GM18873 (cell line): ENCODE data around the gene S100A1.

Experiments used
- ATAC-seq: cut with Tn5 transposase; IDR thresholded peaks from one replicate; pipeline ENCODE4 v1.9.1; 2021; ENCODE audit warnings: mild to moderate bottlenecking, moderate library complexity, moderate number of reproducible peaks; ENCODE audit not compliant: unreplicated experiment, low FRiP score

The S100A1 gene

DNA sequence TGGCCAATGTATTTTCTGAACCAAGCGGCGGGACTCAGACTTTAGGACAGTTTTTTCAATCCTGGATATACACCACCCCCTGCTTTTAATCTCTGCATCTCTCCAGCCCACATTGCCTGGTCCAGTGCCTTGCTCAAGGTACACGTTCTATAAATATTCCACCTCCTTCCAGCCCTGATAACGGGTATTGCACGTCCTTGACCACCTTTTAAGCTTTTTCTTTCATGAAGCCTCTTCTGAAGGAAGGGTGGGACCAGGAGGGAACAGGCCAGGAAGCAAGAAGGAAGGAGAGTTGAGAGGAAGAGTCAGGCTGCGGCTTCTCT is 18.7 kb upstream of the S100A1 start:
- no peak for ATAC-seq

DNA sequence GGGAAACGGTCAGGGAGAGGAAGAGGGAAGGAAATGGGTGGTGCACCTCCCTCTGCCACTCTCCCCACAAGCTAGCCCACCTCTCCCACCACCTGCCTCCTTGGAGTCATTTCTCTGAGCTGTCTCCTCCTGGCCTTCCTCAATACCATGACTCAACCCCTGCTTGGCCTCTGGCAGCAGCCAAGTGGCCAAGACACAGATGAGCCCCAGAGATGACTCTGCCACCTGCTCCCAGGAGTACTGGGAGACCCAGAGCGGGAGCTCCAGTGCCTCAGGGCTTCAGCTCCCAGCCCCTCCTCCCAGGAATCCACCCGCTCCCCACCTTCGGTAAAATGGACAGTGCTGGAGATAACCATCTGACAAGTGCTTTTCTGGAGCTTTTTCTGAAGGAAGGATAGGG is 17.9 kb upstream of the S100A1 start:
- ATAC-seq: no peak

DNA sequence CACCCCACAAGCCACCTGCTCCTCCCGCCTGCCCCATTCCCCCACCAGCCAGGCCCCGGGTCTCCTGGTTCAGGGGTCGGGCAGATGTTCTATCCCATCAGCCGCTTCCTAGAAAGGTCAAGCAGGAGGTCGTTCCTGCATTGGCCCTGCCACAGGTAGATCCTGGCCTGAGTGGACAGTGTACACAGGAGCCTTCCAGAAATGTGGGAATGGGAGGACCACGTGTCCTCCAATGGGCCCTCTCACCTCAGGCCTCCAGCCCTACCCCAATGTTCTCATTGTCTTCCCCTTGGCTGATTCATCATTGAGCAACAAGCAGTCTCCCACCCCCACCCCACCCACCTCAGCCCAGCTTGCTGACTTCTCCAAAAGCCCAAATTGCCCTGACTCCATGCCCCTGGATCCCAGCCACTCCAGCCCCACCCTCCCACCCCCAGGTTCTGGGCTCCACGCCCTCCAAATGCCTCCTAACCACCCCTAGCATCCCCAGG is 17.4 kb upstream of the S100A1 start:
- ATAC-seq: no peak

GRCh38 chr1:153611356-153611755 is 16.9 kb upstream of the S100A1 start:
- no peak for ATAC-seq

DNA sequence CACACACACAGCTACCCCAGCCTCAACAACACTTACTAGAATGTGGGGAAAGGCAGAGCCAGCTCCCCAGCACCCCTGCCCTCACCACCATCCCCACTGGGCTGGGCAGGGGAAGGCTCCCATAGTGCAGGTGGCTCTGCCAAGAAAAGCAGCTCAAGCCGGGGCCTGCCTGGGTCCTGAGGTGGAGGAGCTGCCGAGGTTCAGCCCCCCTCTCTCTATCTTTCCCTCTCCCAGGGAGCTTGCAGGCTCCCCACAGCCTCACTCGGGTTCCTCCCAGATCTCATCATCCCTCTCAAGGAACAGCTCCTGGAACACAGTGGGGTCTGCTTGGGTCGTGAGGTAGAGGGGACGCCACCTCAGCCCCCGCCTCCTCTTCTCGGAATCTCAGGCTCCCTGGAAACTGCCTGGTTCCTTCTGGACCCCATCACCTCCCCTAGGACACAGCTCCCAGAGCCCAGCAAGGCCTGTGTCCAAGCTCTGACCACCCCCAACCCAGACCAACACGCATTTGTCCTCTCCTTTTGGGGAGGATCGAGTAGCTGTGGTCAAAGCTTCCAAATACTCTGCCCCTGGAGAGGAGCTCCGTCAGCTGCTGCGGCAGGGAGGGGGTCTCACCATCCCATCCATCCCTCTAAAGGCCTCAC is 16.0 kb upstream of the S100A1 start:
- no peak for ATAC-seq

GRCh38 chr1:153612755-153613331 is 15.4 kb upstream of the S100A1 start, which contains the start of gene S100A16:
Gene S100A16, minus strand, starts transcription at chr1:153613137. Its CDS starts 4,986 bp downstream, at chr1:153608151.
- ATAC-seq: no peak

- no peak for ATAC-seq
Measured at GRCh38 chr1:153613406-153613805, 14.8 kb upstream of the S100A1 start.

DNA sequence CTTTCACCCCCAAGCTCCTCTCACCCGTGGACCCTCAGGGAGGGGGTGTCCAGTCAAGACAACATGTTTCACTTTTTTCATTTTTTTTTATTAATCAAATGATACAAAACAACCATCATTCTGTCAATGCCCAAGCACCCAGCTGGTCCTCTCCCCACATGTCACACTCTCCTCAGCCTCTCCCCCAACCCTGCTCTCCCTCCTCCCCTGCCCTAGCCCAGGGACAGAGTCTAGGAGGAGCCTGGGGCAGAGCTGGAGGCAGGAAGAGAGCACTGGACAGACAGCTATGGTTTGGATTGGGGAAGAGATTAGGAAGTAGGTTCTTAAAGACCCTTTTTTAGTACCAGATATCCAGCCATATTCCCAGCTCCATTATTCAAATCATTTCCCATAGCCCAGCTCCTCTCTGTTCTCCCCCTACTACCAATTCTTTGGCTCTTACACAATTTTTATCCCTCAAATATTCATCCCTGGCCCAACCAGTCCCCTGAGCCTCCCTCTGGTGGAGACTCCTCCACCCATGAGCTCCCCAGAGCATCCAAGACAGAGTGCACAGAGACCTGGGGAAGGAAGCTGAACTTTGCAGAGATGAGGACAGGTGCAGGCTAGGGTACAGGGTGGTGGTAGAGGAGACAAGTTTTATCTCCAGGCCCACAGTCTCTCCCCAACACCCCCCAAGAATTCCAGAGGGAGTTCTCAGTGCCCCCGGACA is 13.9 kb upstream of the S100A1 start:
- ATAC-seq: no peak

GRCh38 chr1:153614906-153615305 is 13.3 kb upstream of the S100A1 start:
- ATAC-seq: no peak

DNA sequence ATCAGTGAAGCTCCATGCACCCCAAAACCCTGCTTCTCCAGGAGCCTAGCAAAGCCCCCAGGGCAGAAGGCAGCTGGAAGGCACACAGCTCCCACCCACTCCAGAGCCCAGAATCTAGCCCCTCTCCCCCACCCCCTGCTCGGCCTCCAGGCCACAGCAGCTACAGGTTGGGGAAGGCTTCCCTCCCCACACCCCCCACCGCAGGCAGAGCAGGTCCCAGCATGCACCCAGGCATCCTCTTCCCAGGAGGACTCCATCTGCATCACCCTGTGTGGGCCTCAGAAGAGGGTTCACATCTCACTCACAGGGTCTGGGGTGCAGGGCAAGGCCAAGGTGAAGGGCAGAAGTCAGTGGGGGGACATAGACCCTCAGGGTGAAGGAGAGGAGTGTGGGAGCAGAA is 12.8 kb upstream of the S100A1 start:
- ATAC-seq: no peak

- no peak for ATAC-seq
Measured at GRCh38 chr1:153616144-153616916, 11.9 kb upstream of the S100A1 start, which contains the start of gene S100A14. Gene S100A14, minus strand, starts transcription at chr1:153616325. Its CDS starts 467 bp downstream, at chr1:153615858.

GRCh38 chr1:153616917-153617311 is 11.3 kb upstream of the S100A1 start:
- ATAC-seq: no peak

DNA sequence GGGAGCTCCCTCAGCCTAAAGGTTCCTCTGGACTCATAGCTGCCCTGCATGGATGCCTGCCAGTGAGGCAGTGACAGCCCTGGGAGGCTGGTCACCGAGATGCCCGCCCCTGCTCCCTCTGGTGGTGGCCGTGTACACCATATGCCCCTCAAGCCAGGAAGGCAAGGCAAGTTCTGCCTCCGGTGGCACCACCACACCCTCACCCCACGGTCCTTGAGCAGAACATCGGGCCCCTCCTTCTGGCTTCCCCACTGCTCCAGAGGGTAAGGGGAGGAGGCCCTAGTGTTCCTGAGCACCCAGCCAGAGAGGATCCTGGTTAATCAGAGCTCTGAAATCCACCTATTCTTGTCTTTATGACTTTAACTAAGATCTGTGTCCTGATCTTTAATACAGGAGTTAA is 10.6 kb upstream of the S100A1 start:
- ATAC-seq: no peak

- ATAC-seq: no peak
Measured at GRCh38 chr1:153619171-153619570, 9.1 kb upstream of the S100A1 start.

GRCh38 chr1:153623101-153623500 is 5.1 kb upstream of the S100A1 start:
- ATAC-seq: no peak

DNA sequence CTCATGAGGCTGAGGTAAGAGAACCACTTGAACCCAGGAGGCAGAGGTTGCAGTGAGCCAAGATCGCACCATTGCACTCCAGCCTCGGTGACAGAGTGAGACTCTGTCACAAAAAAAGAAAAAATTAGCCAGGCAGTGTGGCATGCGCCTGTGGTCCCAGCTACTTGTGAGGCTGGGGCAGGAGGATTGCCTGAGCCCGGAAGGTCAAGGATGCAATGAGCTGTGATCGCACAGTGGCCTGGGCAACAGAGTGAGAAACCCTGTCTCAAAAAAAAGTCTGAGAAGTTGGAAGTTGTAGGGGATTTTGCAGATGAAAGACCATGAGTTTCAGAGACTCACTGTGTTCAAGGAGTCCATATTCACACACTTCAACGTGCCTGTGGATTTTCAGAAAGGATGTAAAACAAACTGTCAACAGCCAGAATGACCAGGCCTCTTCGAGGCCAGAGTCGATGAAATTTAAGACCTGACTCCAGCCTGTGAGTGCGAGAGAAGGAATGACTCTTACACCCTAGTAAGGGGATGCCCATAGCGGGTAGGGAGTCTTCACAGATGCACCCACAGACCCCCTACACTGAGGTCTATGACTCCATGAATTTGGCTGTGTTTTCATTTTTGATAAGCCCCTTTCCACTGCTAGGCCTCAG is 3.1 kb upstream of the S100A1 start:
- no peak for ATAC-seq

DNA sequence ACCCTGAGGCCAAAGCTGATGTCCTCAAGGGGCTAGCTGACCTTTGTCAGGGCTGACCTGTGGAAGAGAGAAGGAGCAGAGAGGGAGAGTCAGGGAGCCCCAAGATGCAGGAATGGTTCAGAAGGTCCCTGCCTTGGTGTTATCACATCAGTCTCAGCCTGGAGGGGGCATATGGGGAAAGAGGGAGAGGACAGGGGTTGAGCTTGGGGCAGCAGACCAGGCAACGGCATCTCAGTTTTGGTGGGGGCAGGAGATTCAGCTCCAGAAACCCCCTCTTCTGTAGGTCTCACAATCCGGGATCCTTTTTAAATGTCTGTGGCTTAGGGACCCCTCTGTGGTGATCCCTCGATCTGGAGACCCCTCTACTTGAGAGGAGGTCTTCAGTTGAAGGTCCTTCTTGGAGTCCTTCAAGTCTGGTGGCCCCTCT is 1.7 kb upstream of the S100A1 start:
- ATAC-seq: no peak

- no peak for ATAC-seq
Measured at GRCh38 chr1:153626904-153627714, 1.1 kb upstream of the S100A1 start, which contains the start of gene S100A13. Gene S100A13, minus strand, starts transcription at chr1:153627505. Its CDS starts 1,033 bp downstream, at chr1:153626472.

DNA sequence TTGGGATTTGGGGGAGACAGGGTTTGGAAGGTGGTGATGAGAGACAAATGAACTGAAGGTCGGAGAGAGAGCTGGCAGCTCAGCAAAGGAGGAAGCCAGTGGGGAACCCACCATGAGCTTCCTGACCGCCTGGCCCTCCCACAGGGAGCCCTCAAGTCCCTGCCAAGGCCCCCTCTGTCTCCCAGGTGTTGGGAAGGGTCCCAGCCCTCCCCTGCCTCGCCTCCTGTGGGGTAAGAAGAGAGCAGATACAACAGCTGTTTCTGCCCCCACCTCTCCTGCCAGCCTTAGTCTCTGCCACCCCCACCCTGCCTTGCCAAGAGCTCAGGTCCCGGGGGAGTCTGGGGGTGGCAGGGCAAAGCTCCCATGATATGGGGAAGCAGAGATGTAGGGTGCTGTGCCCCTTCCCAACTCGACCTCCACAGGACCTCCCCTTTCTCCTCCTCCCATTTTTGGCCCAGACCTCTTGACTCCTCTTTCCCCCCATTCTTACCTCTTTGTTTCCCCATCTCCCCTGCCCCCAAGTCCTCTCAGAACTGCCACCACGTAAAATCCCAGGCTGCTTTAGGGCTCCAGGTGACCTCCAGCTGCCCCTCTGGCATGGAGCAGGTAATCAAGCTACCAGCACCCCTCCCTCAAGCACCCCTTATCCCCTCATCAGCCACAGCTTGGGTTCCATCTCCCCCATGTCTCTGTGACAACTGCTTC is 556 bp downstream of the S100A1 start:
- no peak for ATAC-seq
